ENCODE data around the gene C1orf167.

GRCh38 chr1:11787251-11787803, 25.3 kb downstream of the C1orf167 start:
- TF ChIP-seq POLR2AphosphoS5 (IDR thresholded peaks at IDR 0.05) (peak; percentile 38 to 70), CTCF (IDR thresholded peaks at IDR 0.05) (no peak)
